ENCODE results near the gene UCMA. TPM values are rescaled to one million over a fixed set of nuclear protein-coding genes. Genes with fewer than 3 reads are reported as not detected.

The UCMA gene
- total RNA-seq, 1 experiment from 2014 or later: not detected

DNA sequence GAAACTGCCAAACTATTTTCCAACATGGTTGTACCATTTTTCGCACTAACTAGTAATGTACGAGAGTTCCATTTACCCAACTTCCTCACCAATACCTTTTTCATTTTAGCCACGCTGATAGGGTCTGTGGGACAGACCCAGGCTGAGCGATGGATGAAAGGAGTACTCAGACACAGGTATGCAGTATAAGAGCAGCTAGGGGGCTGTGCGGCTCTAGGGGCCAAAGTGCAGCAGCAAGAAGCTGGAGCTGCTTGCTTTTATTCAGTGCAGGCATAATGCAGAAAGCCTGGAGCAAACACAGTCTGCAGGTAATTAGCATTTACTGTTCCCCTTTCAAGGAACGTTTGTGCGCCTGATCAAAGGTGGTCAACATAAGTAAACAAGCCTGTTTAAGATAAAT lies 21.0 kb downstream of the UCMA start:
- Histone ChIP-seq H3K36me3 (peaks cover 12% of the 10 kb centered on the region), H3K27me3 (no peaks in the 10 kb centered on the region), H3K9me3 (no peaks in the 10 kb centered on the region), H3K4me3 (no peak overlapping the region)
- no peak for DNase-seq

DNA sequence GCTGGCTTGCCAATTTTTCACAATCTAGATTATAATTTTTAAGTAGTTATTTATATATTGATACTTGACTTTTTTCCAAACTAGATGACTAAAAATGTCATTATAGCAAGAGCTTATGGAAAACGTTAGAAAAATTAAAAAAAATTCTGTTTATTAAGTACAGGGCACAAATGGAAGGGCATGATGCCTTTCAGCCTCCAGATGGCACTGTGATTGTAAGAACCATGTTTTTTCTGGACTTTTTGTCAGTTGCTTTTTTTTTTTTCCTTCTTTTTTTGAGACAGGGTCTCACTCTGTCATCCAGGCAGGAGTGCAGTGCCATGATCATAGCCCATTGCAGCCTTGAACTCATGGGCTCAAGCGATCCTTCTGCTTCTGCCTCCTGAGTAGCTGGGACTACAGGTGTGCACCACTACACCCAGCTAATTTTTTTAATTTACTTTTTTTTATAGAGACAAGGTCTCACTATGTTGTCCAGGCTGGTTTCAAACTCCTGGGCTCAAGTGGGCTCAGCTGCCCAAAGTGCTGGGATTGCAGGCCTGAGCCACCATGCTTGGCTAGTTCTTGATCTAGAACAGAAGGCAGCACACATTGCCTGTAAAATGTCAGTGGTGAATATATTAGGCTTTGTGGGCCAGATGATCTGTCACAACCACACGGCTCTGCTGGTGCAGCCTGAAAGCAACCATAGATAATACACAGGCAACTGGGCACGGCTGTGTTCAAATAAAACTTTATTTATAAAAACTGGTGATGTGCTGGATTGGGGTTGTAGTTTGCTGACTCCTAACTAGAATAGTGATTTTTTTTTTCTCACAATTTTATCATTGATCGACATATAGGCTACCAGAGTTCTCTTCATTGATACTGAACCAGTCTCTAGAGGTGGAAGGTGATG lies 27.4 kb downstream of the UCMA start:
- DNase-seq: no peak
- Histone ChIP-seq H3K27me3 (no peaks in the 10 kb centered on the region), H3K4me3 (no peak overlapping the region), H3K9me3 (no peaks in the 10 kb centered on the region), H3K36me3 (peaks cover 26% of the 10 kb centered on the region)

- Histone ChIP-seq H3K4me3 (no peak overlapping the region), H3K36me3 (peaks cover 24% of the 10 kb centered on the region), H3K27me3 (no peaks in the 10 kb centered on the region), H3K9me3 (no peaks in the 10 kb centered on the region)
- DNase-seq: no peak
Measured at GRCh38 chr10:13206091-13206490, 28.1 kb downstream of the UCMA start.

- Histone ChIP-seq H3K27me3 (no peaks in the 10 kb centered on the region), H3K9me3 (no peaks in the 10 kb centered on the region), H3K36me3 (peaks cover 39% of the 10 kb centered on the region), H3K4me3 (no peak overlapping the region)
- DNase-seq: no peak
Measured at GRCh38 chr10:13201132-13201531, 33.0 kb downstream of the UCMA start.

- no peak for DNase-seq
- no peak overlapping the region for H3K4me3 ChIP-seq
- no peaks in the 10 kb centered on the region for H3K9me3 ChIP-seq
- peaks cover 56% of the 10 kb centered on the region for H3K36me3 ChIP-seq
- no peaks in the 10 kb centered on the region for H3K27me3 ChIP-seq
Measured at GRCh38 chr10:13195016-13195415, 39.2 kb downstream of the UCMA start.

DNA sequence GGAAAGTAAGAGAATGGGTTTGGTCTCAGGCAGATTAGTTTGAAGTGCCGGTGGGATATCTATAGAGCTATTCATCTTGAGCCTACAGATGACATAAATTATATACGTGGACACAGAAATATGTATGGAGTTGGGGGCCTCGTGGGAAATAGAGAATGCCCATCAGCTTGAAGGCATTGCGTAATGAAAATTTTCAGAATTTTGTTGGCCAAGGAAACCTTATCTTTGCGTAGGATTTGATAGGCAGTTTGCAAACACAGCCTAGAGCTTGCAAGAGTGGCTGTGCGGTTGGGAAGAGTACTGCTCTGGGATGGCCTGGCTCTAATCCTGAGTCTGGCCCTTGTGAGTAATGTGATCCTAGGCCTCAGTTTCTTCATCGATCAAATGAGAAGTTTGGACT lies 40.5 kb downstream of the UCMA start:
- H3K9me3 ChIP-seq: no peaks in the 10 kb centered on the region
- H3K4me3 ChIP-seq: no peak overlapping the region
- peaks cover 53% of the 10 kb centered on the region for H3K36me3 ChIP-seq
- DNase-seq: no peak
- no peaks in the 10 kb centered on the region for H3K27me3 ChIP-seq

DNA sequence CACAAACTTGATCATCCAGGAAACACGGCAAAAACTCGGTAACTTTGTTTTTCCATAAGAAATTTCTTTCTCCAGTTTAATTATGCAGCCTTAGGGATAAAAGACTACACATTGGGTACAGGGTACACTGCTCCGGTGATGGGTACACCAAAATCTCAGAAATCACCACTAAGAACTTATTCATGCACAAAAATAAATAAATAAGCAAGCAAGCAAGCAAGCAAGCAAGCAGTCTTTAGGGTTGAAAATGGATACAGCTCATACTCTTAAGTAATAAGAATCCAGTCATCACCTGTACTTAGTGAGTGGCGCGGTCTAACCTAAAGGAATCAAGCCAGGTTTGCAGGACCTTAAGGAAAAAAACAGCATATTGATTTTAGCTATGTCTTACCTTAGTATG lies 42.8 kb downstream of the UCMA start:
- DNase-seq: no peak
- Histone ChIP-seq H3K9me3 (no peaks in the 10 kb centered on the region), H3K27me3 (no peaks in the 10 kb centered on the region), H3K4me3 (no peak overlapping the region), H3K36me3 (peaks cover 56% of the 10 kb centered on the region)

- DNase-seq: no peak
- no peak overlapping the region for H3K4me3 ChIP-seq
- no peaks in the 10 kb centered on the region for H3K9me3 ChIP-seq
- H3K36me3 ChIP-seq: peaks cover 57% of the 10 kb centered on the region
- no peaks in the 10 kb centered on the region for H3K27me3 ChIP-seq
Measured at GRCh38 chr10:13190816-13191215, 43.4 kb downstream of the UCMA start.

DNA sequence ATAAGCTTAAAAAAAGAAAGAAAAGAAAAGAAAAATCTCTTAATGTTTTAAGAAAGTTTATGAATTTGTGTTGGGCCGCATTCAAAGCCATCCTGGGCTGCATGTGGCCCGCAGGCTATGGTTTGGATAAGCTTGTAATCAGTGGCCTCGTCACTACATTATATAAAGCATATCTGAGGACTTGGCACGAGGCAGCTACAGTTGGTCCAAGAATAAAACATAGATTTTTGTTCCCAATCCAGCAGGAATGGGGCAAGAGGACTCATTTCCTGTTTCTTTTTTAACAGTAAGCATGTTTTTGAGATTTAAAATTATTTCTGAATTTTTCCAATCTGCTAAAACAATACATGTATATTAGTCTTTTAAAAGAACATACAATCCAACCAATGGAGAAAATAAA lies 44.2 kb downstream of the UCMA start:
- Histone ChIP-seq H3K4me3 (no peak overlapping the region), H3K9me3 (no peaks in the 10 kb centered on the region), H3K36me3 (peaks cover 57% of the 10 kb centered on the region), H3K27me3 (no peaks in the 10 kb centered on the region)
- peak; percentile 4 for DNase-seq

DNA sequence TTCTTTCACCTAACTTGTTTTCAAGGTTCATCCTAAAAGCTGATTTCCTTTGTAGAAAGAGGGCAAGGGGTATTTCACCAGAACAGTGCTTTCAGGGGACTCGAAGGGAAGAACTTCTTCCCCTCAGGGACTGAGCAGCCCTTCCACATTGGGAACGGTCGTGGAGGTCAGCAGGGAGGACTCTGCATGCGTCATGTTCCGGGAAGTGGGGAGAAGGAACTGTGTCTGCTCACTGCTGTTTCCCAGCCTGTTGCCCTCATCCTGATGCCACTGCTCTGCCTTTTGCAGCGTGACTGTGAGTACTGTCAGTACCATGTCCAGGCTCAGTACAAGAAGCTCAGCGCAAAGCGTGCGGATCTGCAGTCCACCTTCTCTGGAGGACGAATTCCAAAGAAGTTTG lies 45.6 kb downstream of the UCMA start:
- no peaks in the 10 kb centered on the region for H3K27me3 ChIP-seq
- no peak overlapping the region for H3K4me3 ChIP-seq
- no peak for DNase-seq
- peaks cover 64% of the 10 kb centered on the region for H3K36me3 ChIP-seq
- H3K9me3 ChIP-seq: no peaks in the 10 kb centered on the region

GRCh38 chr10:13187135-13187534 lies 47.0 kb downstream of the UCMA start:
- H3K4me3 ChIP-seq: no peak overlapping the region
- H3K36me3 ChIP-seq: peaks cover 65% of the 10 kb centered on the region
- H3K9me3 ChIP-seq: no peaks in the 10 kb centered on the region
- no peaks in the 10 kb centered on the region for H3K27me3 ChIP-seq
- no peak for DNase-seq

- H3K36me3 ChIP-seq: peaks cover 56% of the 10 kb centered on the region
- peak; percentile 27 for DNase-seq
- no peaks in the 10 kb centered on the region for H3K27me3 ChIP-seq
- no peaks in the 10 kb centered on the region for H3K9me3 ChIP-seq
- no peak overlapping the region for H3K4me3 ChIP-seq
Measured at GRCh38 chr10:13184730-13185514, 49.3 kb downstream of the UCMA start.

GRCh38 chr10:13184276-13184675 lies 49.9 kb downstream of the UCMA start:
- H3K36me3 ChIP-seq: peaks cover 52% of the 10 kb centered on the region
- no peaks in the 10 kb centered on the region for H3K27me3 ChIP-seq
- H3K4me3 ChIP-seq: no peak overlapping the region
- H3K9me3 ChIP-seq: no peaks in the 10 kb centered on the region
- DNase-seq: no peak

- Histone ChIP-seq H3K27me3 (no peaks in the 10 kb centered on the region), H3K4me3 (no peak overlapping the region), H3K36me3 (peaks cover 57% of the 10 kb centered on the region), H3K9me3 (no peaks in the 10 kb centered on the region)
- DNase-seq: no peak
Measured at GRCh38 chr10:13183625-13184024, 50.5 kb downstream of the UCMA start.

DNA sequence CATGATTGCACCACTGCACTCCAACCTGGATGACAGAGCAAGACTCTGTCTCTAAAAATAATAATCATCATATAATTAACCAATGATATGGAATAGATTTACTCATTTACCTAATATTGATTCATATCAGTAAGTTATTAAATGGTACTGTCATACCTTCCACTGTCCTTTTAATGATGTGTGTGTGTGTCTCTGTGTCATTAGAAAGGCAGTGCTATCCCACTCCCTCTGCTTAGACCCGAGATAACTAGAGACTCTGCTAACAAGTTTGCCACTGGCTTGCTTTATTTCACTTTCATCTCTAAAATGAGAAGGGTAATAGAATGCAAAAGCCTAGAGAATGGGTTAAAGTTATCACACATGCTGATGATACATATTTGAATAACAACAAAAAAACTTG lies 51.8 kb downstream of the UCMA start:
- H3K4me3 ChIP-seq: no peak overlapping the region
- no peaks in the 10 kb centered on the region for H3K27me3 ChIP-seq
- H3K9me3 ChIP-seq: no peaks in the 10 kb centered on the region
- peaks cover 54% of the 10 kb centered on the region for H3K36me3 ChIP-seq
- no peak for DNase-seq

DNA sequence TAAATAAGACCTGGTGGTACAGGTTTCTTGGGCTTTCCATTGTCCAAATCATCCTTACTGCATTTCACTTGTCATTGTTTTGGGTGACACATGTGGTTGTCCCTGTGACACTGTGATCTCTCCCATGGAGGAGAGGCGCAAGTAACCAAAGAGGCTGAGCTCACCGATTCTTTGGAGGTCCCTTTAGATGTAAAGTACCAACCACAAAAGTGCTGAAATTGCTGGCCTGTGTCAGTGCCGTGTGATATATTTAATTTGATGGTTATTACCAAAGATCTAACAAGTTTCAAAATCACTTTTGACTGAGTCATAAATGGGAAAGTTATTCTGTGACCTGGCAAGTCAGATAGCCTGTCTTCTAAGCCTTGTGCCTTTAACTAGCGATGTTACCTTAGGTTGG lies 53.4 kb downstream of the UCMA start:
- Histone ChIP-seq H3K9me3 (no peaks in the 10 kb centered on the region), H3K4me3 (no peak overlapping the region), H3K27me3 (no peaks in the 10 kb centered on the region), H3K36me3 (peaks cover 45% of the 10 kb centered on the region)
- no peak for DNase-seq

DNA sequence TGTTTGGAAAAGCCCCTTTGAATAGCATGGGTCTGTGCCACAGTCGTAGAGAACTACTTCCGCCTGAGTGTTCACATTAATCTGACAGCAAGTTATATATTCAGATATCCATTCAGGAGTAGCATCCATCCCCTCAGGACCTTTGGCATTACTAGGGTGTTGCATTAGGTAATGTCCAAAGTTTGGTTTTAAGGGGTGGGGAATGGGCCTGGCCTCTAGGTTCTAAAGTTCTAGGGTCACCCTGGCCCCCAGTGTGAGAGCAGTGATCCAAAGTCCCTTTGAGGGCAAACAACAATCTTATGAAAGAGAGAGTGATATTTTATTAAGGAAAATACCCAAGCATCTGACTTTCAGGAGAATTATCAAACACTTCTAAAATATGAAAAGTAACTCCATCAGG lies 60.6 kb downstream of the UCMA start:
- H3K36me3 ChIP-seq: peaks cover 41% of the 10 kb centered on the region
- no peak overlapping the region for H3K4me3 ChIP-seq
- no peaks in the 10 kb centered on the region for H3K9me3 ChIP-seq
- no peak for DNase-seq
- no peaks in the 10 kb centered on the region for H3K27me3 ChIP-seq

Data from MG63 (cell line).